Panc1 (cell line): ENCODE data around the gene FOXO3B.
"Not testable (repeated sequence)": the region's sequence is repeated elsewhere in the genome, so short reads cannot be mapped to it uniquely, and the experiment has no call there.

Experiments
- POLR2AphosphoS5 ChIP-seq: IDR thresholded peaks from 2 replicates; pipeline ENCODE4 v1.6.1; 2012; ENCODE audit warnings: mild to moderate bottlenecking, low read depth, low read length, moderate library complexity
- SIN3A ChIP-seq: IDR thresholded peaks from 2 replicates; pipeline ENCODE4 v1.6.1; 2012; ENCODE audit warnings: low read depth, mild to moderate bottlenecking, low read length, moderate library complexity, borderline replicate concordance; ENCODE audit not compliant: insufficient read depth
- TCF7L2 ChIP-seq: IDR thresholded peaks from 2 replicates; pipeline ENCODE4 v1.6.1; 2011; ENCODE audit warnings: mild to moderate bottlenecking, low read depth, low read length, inconsistent platforms
- TF ChIP-seq, protein P1 (sequence below): fragments of 450-650 bp; IDR thresholded peaks from 2 replicates; pipeline ENCODE4 v1.5.1; 2017; ENCODE audit warnings: mild to moderate bottlenecking

DNA sequence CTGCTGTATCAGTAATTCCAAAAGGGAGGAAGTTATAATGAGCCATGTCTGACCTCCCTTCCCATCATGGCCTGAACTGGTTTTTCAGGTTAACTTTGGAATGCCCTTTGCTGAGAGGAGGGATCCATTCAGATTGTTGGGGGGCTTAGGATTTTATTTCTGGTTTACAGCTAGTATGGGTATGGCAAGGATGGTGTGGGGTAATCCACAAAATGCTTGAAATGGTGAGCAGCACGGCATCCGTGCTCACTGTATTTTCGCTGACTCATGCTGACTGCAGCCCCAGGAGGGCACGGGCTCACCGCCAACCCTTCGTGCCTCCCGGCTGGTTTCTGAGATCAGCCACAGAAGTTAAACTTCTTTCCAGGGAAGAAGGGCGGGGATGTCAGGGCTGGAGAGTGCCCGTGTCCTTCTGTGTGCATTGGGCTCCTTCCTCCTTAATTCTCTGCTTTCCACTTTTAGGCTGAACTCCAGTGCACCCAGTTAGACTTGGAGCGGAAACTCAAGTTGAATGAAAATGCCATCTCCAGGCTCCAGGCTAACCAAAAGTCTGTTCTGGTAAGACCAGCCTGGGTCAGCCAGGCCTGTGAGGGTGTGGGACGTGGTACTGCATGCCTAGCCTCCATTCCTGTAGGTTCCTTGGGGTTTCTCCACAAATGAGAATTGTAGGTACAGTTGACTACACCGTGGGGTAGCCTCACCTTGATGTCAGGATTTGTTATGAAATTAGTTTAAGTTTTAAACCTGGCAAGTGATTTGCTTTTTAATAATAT is 39.8 kb upstream of the FOXO3B start:
- TF ChIP-seq, protein P1, sequence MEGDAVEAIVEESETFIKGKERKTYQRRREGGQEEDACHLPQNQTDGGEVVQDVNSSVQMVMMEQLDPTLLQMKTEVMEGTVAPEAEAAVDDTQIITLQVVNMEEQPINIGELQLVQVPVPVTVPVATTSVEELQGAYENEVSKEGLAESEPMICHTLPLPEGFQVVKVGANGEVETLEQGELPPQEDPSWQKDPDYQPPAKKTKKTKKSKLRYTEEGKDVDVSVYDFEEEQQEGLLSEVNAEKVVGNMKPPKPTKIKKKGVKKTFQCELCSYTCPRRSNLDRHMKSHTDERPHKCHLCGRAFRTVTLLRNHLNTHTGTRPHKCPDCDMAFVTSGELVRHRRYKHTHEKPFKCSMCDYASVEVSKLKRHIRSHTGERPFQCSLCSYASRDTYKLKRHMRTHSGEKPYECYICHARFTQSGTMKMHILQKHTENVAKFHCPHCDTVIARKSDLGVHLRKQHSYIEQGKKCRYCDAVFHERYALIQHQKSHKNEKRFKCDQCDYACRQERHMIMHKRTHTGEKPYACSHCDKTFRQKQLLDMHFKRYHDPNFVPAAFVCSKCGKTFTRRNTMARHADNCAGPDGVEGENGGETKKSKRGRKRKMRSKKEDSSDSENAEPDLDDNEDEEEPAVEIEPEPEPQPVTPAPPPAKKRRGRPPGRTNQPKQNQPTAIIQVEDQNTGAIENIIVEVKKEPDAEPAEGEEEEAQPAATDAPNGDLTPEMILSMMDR: not testable (repeated sequence)
- not testable (repeated sequence) for TF ChIP-seq SIN3A, TCF7L2, POLR2AphosphoS5
